NCI-H146 treated with DMSO at 0.1 percent for 48 hours (cell line): ENCODE data around the gene SLC35G3.
"Not testable (repeated sequence)": the region's sequence is repeated elsewhere in the genome, so short reads cannot be mapped to it uniquely, and the experiment has no call there.

Source experiments
- DNase-seq: peaks from one replicate; lab custom pipeline; 2025; ENCODE audit not compliant: unreplicated experiment; lab: John Stamatoyannopoulos, UW

Gene SLC35G3

DNA sequence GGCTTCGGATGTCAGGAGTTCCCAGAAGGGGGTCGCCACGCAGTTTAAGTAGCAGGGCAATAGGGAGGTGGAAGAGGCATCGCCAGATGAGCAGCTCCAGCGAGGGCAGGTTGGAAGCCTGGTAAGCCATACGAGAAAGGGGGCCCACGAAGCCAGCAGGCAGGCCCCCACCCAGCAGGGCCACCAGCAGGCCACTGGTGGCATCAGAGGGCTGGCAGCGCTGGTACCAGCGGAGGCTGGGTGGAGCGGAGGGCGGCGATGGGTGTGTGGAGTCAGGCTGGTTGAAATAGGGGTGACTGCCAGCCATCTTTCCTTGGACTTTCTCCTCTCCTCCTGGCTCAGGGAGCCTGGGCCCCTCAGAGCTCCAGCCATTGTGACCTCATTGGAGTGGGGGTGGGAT is at the start of gene SLC35G3:
TSS of gene SLC35G3 (minus strand) at position 393 of the 400 bp plus-strand sequence. CDS start at position 307, 86 bp downstream.
- not testable (repeated sequence) for DNase-seq

DNA sequence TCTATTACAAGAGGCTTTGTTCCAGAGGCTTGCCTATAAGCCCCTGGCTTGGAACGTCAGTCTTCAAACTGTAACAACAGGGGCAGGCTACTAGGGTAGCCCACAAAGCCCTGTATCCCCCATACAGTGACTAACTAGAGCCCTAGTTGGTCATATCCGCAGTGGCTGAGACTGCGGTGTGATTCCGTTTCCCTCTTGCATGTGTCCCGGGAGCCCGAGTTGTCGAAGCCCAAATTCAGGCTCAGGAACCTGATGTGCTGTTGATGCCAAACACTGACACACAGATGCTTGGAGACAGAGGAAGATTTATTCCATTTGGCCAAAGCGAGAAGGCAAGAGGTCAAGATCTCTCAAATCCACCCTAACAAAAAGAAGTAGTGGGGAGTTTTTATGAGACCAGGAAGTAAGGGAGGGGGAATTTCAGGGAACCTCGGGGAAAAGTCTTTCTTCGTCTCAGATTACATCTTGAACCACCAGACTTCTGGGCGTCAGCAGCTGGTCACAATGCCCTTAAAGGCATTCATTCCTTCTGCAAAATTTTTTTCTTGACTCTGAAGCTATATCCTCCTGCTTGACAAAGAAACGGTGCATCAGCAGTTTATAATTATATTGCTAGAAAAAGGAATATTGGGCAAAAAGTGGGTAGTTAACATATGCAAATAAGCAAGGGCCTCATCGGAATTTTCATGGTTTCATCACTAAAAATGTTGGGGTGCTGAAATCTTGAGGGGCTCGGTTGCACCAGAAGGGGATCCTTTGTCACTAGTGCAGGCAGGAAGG is 49.6 kb upstream of the SLC35G3 start:
- DNase-seq: no peak

DNA sequence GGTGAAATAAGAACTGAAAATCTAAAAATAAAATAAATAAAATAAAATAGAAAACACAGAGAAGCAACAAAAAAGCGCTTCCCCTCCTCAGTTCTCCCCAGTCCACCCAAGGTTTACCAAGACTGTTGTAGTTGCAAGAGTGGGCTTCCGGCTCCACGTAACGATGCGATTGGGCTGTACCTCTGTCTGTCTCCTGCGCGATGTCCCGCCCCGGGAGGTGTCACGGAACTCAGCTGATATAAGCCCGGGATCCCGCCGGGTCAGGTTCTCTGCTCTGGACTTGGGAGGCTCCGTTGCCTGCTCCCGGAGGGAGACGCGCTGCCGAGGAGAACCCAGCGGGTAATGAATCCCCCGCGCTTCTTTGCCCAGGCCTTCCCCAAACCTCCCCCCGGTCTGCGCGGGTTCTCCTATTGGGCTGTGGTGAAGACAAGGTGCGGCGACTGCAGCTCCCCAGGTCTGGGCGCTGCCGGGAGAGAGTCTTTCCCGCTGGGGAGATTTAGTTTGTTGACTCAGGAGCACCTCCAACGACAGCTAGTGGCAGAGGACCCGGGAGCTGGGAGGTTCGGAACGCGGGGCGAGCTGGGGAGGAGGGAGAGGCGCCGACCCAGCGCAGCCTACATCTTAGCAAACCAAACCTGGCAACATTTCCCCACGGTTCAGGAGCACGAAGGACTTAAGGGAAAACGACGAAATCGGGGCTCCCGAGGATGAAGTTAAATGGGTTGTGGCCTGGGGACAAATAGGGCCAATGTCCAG is 48.8 kb upstream of the SLC35G3 start, which contains the start of gene SLFN5:
TSS of gene SLFN5 (plus strand) at position 268 of the 756 bp plus-strand sequence. CDS start 15,619 bp downstream, outside the sequence.
- peak; percentile 46 for DNase-seq

DNA sequence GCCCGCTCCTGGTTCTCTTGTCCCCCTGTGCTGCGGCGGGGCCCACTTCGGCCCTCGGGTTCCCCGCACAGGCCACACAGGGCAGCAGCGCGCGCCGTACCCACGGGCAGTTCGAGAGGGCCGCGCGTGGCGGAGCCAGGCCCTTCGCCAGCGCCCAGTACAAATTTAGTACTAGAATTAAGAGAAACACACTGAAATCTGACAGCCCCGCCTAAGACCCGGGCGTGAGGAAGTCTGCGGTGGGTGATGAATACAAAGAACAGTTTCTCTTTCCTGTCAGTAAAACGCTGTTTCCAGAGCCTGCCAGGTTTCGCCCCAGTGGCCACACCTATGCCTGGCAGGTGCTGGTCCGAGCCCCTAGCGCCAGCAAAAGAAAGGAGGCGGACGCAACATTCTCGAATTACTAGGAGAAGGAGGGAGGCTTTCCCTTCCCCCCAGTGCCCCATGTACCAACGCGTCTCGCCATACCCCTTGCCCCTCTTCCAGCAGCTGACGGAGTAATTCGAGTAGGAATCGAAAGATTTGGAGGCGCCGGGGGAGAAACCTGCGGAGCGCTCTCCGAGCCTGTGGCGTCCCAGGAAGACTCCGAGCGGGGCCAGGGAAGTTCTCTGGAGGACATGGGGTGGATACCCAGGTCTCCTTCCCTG is 48.1 kb upstream of the SLC35G3 start:
- DNase-seq: peak; percentile 47

DNA sequence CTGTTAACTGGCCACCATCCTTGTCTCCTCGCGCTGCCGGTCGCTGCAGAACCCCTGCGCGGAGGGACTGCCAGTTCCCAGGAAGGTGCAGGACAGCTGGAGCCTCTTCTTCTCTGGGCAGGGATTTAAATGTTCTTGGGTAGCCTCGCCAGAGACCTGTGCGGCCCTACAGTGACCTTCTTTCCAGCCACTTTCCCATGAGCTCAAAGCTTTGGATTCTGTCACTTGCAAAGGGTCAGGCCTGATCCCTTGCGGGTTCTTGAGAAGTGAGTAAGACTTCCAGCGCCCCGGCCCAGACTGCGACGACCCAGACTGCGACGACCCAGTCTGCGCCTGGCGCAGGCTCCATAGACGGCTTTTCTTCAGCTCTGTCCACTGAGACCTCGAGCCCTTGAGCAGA is 47.3 kb upstream of the SLC35G3 start:
- no peak for DNase-seq

DNA sequence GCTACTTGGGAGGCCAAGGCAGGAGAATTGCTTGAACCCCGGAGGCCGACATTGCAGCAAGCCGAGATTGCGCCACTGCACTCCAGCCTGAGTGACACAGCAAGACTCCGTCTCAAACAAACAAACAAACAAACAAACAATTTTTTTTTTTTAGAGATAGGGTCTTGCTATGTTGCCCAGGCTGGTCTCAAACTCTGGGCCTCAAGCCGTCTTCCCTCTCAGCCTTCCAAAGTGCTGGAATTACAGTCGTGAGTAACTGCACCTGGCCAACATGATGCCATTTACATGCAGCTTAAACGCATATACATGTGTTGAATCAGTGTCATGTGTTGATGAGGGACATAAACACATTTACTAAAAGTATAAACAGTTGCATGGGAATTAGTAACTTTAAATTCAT is 46.7 kb upstream of the SLC35G3 start:
- no peak for DNase-seq

DNA sequence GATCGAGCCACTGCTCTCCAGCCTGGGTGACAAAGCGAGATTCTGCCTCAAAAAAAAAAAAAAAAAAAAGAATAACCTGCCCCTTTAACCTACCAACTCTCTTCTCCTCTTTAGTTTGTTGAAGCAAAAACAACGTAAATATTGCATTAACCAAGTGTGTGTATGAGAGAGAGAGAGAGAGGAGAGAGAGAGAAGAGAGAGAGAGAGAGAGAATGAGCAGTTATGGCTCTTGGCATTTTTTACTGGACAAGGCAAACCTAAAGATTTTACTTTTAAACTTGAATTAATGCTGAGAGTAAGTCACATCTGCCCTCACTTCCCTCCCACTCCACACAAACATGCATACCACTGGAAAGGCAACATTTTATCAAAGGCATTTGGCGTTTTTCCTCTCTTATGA is 45.6 kb upstream of the SLC35G3 start:
- no peak for DNase-seq

DNA sequence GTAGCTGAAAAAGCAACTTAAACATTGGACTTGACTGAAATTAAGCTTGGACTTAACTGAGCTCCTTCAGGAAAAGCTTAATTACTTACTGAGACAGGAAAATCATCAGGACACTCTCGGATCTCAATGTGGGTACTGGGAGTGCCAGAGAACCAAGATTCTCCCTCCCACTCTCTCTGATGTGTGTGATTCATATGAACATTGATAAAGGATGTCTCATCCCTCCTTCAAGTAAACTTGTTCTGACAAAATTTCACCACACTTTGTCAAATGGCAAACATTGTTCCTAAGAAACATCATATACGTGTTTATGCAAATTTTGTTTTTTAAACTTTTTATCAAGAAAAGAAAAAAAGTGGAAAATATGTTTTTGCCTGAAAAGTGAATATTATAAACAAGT is 44.6 kb upstream of the SLC35G3 start:
- no peak for DNase-seq

DNA sequence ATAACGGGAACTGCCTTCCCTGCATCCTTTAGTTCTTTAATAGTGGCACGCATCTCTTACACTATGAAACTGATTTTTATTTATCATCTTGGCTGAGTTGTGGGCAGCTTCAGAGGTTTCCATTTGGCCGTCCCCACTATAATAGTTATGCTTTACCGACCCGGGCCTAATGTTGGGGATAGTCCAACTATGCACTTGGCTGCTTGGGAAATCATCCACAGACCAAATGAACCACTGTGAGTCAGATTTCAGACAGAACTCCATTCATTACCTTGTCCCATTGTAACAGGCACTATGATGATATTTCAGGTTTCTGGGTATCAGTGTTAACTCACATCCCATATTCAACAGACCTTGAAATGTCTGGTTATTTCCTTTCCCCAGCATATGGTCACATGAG is 42.6 kb upstream of the SLC35G3 start:
- no peak for DNase-seq

DNA sequence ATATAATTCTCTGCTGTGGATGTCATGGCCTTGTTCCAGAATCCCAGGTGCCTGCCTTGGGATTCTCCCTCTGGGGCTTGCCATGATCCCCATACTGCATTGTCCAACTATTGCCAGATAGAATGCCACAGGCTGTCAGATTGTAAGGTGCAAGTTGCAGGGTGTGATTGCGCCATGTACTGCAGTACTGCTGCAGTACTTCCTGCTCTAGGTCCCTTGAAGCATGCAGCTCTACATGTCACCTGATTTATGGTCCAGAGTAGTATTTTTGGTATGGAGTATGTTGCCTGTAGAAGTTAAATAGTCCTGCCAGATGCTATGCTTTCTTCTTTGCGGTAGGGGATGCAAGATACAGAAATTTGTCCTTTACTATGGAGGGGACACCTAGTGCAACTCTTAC is 41.7 kb upstream of the SLC35G3 start:
- DNase-seq: no peak

DNA sequence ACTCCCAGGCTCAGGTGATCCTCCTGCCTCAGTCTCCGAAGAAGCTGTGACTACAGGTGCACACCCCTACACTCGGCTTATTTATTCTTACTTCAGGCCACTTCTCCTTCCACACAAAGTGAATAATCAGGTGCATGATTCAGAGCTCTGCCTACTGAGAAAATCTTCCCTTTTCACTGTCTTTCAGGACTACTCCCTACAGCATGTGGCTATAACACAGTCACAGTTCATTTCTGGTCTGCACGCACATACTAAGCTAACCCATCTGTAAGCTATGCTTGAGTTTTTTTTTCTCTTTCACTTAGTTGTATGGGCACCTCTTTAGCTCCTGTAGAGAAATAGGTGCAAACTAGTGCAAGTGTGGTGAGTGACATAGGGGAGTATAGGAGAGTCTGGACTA is 41.1 kb upstream of the SLC35G3 start:
- no peak for DNase-seq

DNA sequence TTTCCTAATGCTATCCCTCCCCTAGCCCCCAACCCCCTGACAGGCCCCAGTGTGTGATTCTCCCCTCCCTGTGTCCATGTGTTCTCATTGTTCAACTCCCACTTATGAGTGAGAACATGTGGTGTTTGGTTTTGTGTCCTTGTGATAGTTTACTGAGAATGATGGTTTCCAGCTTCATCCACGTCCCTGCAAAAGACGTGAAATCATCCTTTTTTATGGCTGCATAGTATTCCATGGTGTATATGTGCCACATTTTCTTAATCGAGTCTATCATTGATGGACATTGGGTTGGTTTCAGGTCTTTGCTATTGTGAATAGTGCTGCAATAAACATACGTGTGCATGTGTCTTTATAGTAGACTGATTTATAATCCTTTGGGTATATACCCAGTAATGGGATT is 40.1 kb upstream of the SLC35G3 start:
- not testable (repeated sequence) for DNase-seq

DNA sequence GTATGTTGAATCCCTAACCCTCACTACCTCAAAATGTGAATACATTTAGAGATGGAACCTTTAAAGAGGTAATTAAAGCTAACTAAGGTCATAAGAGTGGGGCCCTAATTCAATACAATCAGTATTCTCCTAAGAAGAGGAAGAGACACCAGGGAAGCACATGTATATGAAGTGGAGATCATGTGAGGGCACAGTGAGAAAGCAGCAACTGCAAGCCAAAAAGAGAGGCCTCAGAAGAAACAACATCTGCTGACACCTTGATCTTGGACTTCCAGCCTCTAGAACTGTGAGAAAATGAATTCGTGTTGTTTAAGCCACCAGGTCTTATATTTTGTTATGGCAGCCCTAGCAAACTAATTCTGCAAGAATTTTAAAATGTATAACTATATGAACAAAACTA is 35.4 kb upstream of the SLC35G3 start:
- no peak for DNase-seq

DNA sequence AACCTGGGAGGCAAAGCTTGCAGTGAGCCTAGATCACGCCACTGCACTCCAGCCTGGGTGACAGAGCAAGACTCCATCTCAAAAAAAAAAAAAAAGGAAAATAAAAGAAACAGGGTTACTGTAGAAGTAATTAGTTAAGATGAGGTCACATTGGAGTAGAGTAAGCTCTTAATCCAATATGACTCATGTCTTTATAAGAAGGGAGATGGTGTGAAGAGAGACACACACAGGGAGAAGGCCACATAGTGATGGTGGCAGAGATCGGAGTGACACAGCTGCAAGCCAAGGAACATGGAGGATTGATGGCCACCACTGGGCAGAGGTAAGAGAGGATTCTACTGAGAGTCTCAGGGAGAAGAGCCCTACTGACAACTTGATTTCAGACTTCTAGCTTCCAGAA is 33.4 kb upstream of the SLC35G3 start:
- DNase-seq: no peak

DNA sequence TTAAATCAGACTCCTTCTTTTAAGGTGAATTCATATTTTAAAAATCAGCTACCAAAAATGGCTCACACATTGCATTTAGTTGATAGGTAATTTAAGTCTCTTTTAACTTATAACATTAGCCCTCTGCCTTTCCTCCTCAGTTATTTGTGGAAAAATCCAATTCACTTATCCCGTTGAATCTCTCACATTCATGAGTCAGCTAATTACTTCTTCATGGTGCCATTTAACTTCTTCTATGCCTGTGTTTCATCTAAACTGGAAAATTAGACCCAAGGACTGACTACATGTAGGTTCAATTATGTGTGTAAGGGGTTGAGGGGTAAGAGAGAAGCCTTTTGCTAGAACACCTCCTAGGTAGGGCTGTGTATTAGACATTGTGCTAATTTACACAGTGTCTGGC is 30.2 kb upstream of the SLC35G3 start:
- no peak for DNase-seq

DNA sequence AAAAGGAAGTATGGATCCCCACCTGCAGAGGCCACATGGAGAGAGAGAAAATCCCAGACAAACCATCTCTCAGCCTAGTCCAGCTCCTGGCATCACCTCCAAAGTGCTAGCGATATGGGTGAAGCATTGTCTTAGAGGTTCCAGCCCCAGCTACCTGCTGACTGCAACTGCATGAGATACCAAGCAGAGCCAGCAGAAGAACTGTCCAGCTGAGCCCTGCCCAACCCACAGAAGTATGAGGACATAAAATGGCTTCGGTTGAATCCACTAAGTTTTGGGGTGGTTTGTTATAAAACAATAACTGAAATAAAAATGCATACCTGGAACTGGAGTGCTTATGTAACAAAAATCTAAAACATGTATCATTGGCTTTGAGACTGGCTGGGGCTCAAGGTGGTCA is 28.3 kb upstream of the SLC35G3 start:
- no peak for DNase-seq

DNA sequence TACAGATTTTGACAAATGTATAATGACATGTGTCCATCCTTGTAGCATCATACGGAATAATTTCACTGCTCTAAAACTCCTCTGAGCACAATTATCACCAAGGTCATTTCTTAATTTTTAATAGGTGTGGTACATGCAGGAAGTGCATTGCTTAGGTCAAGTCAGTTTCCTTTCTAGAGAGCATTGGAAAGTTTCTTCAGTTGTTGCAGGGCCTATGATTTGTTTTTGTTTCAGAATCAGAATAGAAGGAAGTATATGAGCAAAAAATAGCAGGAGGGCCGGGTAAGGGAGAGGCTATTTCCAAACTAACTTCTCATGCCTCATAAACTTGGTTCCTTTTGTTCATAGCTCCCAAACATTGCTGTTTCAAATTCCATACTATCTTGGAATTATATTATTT is 24.7 kb upstream of the SLC35G3 start:
- DNase-seq: no peak

DNA sequence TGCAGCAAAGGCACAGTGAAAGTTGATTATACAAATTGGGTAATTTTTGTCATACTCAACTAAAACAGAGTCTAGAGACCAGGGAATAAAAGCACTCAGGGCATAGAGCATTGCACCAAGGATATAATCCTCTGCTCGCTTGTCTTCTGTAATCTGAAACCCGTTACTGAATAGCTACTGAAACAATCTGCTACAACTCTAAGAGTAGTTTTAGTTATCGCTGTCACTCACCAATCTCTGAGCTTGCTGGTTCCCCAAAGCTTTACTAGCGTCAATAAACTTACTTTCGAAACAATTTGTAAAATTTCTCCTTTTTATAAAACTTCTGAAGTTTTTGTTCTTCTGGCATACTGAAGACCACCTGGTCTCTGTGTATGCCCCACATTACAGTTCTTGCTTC is 22.9 kb upstream of the SLC35G3 start:
- DNase-seq: no peak

DNA sequence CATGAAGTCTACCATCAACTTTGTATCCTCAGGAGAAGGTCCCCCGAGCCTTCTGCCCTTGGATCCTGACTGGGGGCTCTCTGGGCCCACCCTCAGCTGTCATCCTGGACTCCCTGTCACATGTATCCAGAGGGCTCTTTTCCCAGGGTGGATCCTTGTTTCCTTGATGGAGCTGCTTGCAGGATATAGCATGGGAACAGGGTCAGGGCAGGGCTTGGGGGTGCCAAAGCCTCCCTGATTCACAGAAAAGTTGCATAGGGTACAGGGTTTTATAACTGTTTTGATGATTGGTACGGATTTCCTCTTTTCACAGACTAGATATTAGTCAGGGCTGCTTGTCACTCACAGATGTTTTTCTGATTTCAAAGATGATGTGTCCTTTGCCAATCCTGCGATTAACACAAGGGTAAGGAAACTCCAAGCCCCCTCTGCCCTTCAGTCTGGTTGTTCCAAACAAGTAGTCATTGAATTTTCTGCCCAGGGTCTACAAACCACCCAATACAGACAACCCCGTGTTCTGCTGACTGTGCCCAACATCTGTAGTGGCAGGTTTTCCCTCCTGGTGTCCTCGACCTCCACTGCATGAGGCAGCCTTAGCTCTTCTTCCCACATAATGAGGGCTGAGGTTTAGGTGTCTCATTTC is 20.6 kb upstream of the SLC35G3 start:
- DNase-seq: no peak

DNA sequence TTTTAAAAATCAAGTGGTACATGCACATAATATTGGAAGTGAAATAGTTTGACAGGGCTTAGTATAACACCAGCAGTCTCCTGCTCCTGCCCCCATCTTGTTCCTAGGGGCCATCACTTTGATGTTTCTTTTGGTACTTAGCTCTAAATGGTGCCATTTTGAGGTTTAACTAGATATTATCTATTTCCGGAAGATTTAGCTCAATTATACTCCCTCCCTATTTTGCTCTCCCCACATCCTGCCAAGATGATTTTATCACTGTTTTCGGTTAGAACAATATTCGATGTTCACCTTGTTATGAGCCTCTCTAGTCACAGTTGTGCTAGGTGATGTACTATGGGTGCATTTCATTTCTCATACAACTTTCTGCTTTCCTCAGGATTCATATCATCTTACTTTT is 20.0 kb upstream of the SLC35G3 start:
- DNase-seq: no peak

DNA sequence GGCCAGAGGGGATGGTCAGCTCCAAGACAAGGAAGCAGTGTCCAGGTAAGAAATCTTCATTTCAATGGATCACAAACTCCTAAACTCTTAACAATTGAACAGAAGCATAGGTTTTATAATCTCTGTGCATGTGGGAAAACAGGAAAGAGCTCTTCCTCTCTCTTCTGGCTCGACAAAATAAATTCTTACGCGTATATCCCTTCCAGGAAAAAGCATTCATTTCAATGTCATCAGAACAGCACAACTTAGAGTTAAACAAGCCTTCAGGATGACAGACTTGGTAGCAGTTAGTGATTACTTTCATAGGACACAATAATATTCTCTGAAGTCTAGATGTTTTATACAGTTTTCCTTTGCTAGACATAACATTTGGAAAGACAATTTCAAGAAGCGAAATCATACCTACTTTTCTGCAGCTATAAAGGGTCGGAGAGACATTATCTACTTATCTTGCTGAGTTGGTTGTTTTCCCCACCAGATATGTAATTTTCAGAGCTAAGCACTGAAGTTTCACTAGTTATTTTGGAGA is 19.3 kb upstream of the SLC35G3 start:
- DNase-seq: no peak
